DMS53 treated with DMSO at 0.1 percent for 48 hours (cell line): Measurements from ENCODE around the gene GRIN2A.

Experiments
- DNase-seq: peaks from one replicate; lab custom pipeline; 2025; ENCODE audit not compliant: unreplicated experiment; lab: John Stamatoyannopoulos, UW

GRIN2A gene

GRCh38 chr16:9791556-9791955 lies 390.7 kb downstream of the GRIN2A start:
- no peak for DNase-seq

GRCh38 chr16:9790199-9790598 lies 392.0 kb downstream of the GRIN2A start:
- no peak for DNase-seq

GRCh38 chr16:9787717-9788116 lies 394.5 kb downstream of the GRIN2A start:
- no peak for DNase-seq

- DNase-seq, result no peak
Observed at GRCh38 chr16:9780831-9781230, 401.4 kb downstream of the GRIN2A start.

GRCh38 chr16:9778849-9779248 lies 403.4 kb downstream of the GRIN2A start:
- DNase-seq, result no peak

- no peak for DNase-seq
Observed at GRCh38 chr16:9775998-9776397, 406.2 kb downstream of the GRIN2A start.

GRCh38 chr16:9773289-9773688 lies 408.9 kb downstream of the GRIN2A start:
- DNase-seq, result no peak

- no peak for DNase-seq
Observed at GRCh38 chr16:9772526-9773225, 409.6 kb downstream of the GRIN2A start.

- DNase-seq, result no peak
Observed at GRCh38 chr16:9766891-9767290, 415.3 kb downstream of the GRIN2A start.

GRCh38 chr16:9763505-9763904 lies 418.7 kb downstream of the GRIN2A start:
- DNase-seq, result no peak

- no peak for DNase-seq
Observed at GRCh38 chr16:9761870-9762269, 420.4 kb downstream of the GRIN2A start.

GRCh38 chr16:9757687-9758086 lies 424.5 kb downstream of the GRIN2A start:
- DNase-seq, result no peak

- DNase-seq, result no peak
Observed at GRCh38 chr16:9756434-9756833, 425.8 kb downstream of the GRIN2A start.

- no peak for DNase-seq
Observed at GRCh38 chr16:9755081-9755480, 427.1 kb downstream of the GRIN2A start.

- DNase-seq, result no peak
Observed at GRCh38 chr16:9741776-9742175, 440.5 kb downstream of the GRIN2A start.

GRCh38 chr16:9739301-9739700 lies 442.9 kb downstream of the GRIN2A start:
- no peak for DNase-seq

GRCh38 chr16:9738690-9739089 lies 443.5 kb downstream of the GRIN2A start:
- no peak for DNase-seq

- DNase-seq, result no peak
Observed at GRCh38 chr16:9736547-9736946, 445.7 kb downstream of the GRIN2A start.

GRCh38 chr16:9723136-9723535 lies 459.1 kb downstream of the GRIN2A start:
- no peak for DNase-seq

GRCh38 chr16:9713907-9714306 lies 468.3 kb downstream of the GRIN2A start:
- DNase-seq, result no peak

- DNase-seq, result no peak
Observed at GRCh38 chr16:9713156-9713555, 469.1 kb downstream of the GRIN2A start.

GRCh38 chr16:9708972-9709620 lies 473.1 kb downstream of the GRIN2A start:
- DNase-seq, result no peak
